ENCODE results near the gene PRPSAP1.

DNA sequence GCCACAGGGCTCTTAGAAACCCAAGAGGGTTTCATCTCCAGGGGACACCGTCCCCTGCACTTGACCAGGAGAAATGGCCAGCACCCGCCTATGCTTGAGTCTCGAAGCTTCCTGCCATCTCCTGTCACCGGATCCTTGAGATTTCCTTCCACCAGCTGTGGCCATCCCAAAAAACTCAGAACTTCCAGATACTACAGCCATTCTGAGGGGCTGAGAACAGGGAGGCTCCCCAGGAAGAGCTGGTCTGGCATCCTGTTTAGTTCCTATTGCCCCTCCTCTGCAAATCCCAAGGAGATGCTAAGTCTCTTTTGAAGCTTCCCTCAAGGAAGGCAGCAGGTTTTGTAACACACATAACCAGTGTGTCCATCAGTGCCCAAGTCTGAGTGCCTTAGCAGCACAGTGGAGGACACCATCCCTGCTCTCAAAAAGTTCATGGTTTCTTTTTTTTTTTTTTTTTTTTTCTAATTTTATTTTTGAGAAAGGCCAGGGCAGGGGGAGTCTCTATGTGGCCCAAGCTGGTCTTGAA, 86.6 kb downstream of the PRPSAP1 start:
- TF ChIP-seq, protein P1, sequence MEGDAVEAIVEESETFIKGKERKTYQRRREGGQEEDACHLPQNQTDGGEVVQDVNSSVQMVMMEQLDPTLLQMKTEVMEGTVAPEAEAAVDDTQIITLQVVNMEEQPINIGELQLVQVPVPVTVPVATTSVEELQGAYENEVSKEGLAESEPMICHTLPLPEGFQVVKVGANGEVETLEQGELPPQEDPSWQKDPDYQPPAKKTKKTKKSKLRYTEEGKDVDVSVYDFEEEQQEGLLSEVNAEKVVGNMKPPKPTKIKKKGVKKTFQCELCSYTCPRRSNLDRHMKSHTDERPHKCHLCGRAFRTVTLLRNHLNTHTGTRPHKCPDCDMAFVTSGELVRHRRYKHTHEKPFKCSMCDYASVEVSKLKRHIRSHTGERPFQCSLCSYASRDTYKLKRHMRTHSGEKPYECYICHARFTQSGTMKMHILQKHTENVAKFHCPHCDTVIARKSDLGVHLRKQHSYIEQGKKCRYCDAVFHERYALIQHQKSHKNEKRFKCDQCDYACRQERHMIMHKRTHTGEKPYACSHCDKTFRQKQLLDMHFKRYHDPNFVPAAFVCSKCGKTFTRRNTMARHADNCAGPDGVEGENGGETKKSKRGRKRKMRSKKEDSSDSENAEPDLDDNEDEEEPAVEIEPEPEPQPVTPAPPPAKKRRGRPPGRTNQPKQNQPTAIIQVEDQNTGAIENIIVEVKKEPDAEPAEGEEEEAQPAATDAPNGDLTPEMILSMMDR (IDR thresholded peaks at IDR 0.05): no peak
- no peak for TF ChIP-seq EP300 (IDR thresholded peaks at IDR 0.05; ENCODE audit: borderline replicate concordance in 1 of 2, low read depth in 1 of 2, low read length in 1 of 2)
- TF ChIP-seq, protein P2, sequence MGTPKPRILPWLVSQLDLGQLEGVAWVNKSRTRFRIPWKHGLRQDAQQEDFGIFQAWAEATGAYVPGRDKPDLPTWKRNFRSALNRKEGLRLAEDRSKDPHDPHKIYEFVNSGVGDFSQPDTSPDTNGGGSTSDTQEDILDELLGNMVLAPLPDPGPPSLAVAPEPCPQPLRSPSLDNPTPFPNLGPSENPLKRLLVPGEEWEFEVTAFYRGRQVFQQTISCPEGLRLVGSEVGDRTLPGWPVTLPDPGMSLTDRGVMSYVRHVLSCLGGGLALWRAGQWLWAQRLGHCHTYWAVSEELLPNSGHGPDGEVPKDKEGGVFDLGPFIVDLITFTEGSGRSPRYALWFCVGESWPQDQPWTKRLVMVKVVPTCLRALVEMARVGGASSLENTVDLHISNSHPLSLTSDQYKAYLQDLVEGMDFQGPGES (IDR thresholded peaks at IDR 0.05; ENCODE audit: low read depth, low read length): no peak
- TF ChIP-seq, protein P3, sequence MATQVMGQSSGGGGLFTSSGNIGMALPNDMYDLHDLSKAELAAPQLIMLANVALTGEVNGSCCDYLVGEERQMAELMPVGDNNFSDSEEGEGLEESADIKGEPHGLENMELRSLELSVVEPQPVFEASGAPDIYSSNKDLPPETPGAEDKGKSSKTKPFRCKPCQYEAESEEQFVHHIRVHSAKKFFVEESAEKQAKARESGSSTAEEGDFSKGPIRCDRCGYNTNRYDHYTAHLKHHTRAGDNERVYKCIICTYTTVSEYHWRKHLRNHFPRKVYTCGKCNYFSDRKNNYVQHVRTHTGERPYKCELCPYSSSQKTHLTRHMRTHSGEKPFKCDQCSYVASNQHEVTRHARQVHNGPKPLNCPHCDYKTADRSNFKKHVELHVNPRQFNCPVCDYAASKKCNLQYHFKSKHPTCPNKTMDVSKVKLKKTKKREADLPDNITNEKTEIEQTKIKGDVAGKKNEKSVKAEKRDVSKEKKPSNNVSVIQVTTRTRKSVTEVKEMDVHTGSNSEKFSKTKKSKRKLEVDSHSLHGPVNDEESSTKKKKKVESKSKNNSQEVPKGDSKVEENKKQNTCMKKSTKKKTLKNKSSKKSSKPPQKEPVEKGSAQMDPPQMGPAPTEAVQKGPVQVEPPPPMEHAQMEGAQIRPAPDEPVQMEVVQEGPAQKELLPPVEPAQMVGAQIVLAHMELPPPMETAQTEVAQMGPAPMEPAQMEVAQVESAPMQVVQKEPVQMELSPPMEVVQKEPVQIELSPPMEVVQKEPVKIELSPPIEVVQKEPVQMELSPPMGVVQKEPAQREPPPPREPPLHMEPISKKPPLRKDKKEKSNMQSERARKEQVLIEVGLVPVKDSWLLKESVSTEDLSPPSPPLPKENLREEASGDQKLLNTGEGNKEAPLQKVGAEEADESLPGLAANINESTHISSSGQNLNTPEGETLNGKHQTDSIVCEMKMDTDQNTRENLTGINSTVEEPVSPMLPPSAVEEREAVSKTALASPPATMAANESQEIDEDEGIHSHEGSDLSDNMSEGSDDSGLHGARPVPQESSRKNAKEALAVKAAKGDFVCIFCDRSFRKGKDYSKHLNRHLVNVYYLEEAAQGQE (IDR thresholded peaks at IDR 0.05; ENCODE audit: low read depth, low read length): no peak
- no peak for TF ChIP-seq GABPA (IDR thresholded peaks at IDR 0.05; ENCODE audit: low read depth)
- no peak for TF ChIP-seq POLR2AphosphoS5 (IDR thresholded peaks at IDR 0.05; ENCODE audit: low read depth, low read length)
- TF ChIP-seq RCOR1 (IDR thresholded peaks at IDR 0.05; ENCODE audit: low read length): no peak
- TF ChIP-seq EZH2phosphoT487 (IDR thresholded peaks at IDR 0.05; ENCODE audit: borderline replicate concordance, low read depth): no peak
- no peak for TF ChIP-seq TAF1 (IDR thresholded peaks at IDR 0.05; ENCODE audit: borderline replicate concordance, low read depth, low read length)
- TF ChIP-seq RFX5 (IDR thresholded peaks at IDR 0.05; ENCODE audit: low read length): no peak
- TF ChIP-seq, protein P4, sequence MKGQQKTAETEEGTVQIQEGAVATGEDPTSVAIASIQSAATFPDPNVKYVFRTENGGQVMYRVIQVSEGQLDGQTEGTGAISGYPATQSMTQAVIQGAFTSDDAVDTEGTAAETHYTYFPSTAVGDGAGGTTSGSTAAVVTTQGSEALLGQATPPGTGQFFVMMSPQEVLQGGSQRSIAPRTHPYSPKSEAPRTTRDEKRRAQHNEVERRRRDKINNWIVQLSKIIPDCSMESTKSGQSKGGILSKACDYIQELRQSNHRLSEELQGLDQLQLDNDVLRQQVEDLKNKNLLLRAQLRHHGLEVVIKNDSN (IDR thresholded peaks at IDR 0.05; ENCODE audit: borderline replicate concordance, low read depth): no peak

Data from SK-N-SH (cell line).